GM15510 (cell line): Measurements from ENCODE around the gene GNAO1.

Source experiments
- POLR2A ChIP-seq: IDR thresholded peaks from 3 replicates; pipeline ENCODE4 v1.6.1; 2011; ENCODE audit warnings: borderline replicate concordance; ENCODE audit not compliant: insufficient read length; ENCODE audit errors: extremely low read depth

GNAO1 gene

GRCh38 chr16:56298948-56299596 is 107.8 kb downstream of the GNAO1 start:
- TF ChIP-seq POLR2A = no peak

DNA sequence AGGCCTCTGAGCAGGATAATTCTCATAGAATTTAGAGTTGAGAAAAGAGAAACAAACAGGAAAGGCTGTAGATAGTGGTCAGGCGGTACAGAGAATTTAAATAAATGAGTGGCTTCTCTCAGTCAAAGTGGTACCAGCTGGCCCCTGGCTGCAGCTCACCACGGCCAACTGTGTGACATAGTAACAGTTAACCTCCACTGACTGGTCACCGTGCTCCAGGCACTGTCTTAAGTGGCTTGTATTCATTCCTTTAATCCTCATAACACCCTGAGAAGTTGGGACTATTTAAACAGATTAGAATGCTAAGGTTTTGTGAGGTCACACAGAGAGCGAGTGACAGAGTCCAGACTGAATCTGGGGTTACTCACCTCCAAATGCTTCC is 108.9 kb downstream of the GNAO1 start:
- TF ChIP-seq POLR2A = no peak

DNA sequence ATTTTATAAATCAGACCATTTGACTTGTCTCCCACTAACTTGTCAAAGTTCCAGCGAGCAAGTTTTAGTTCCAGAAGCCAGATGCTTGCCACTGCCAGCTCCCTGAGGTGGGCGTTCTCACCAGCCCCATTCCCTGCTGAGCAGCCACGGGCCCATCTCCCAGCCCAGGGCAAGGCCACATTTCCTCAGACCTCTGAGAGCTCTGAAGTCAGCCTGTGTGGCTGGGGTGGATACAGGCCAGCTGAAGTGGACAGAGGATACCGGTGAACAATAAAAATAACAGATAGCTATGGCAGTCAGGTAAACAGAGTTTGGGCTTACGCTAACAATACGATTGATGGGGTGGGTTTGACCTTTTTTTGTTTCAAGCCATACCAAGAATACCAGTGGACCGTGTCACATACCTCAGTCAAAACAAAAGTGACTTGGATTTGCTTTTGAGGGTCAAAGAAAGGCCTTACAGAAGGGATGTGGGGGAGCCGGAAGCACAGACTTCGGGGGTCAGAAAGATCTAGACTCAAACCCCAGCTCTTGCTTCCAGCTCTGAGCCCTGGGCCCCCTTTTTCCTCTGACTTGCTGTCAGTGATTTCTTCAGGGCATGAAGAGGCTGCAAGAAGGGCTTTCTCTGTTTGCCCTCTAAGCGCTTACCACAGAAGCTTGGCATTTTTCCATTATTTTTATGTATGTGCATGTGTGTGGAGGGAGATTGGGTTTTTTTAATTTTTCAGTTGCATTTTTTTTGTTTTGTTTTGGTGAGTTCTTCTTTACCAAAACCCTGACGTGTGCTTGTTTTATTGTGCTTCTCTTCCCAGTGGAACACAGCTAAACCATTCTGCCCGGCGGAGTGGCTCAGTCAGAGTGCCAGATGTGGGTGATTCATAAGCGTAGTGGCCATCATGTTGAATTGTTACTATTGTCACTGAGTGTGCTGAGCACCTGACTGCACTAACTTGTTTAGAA is 109.9 kb downstream of the GNAO1 start:
- TF ChIP-seq POLR2A = no peak

- no peak for TF ChIP-seq POLR2A
Observed at GRCh38 chr16:56302506-56302905, 111.2 kb downstream of the GNAO1 start.

GRCh38 chr16:56303066-56303715 is 111.9 kb downstream of the GNAO1 start:
- TF ChIP-seq POLR2A = no peak

GRCh38 chr16:56303880-56304279 is 112.6 kb downstream of the GNAO1 start:
- no peak for TF ChIP-seq POLR2A

GRCh38 chr16:56305956-56306565 is 114.8 kb downstream of the GNAO1 start:
- no peak for TF ChIP-seq POLR2A

GRCh38 chr16:56306690-56307533 is 115.6 kb downstream of the GNAO1 start:
- TF ChIP-seq POLR2A = no peak

DNA sequence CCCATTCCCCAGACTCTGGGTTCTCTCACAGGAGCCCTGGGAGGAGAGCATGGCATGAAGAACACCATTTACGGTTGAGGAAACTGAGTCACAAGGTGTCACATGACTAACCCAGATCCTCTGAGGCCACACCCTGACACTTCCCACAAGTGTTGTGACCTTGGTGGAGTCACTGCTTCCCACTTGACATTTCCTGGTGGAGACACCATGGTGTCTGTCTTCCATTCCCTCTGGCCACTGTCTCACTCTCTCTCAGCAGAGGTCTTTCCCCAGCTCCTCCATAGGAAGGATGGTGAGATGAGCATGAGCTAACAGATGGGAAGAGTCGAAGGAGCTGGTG is 116.2 kb downstream of the GNAO1 start:
- no peak for TF ChIP-seq POLR2A

GRCh38 chr16:56309008-56309407 is 117.7 kb downstream of the GNAO1 start:
- no peak for TF ChIP-seq POLR2A

- no peak for TF ChIP-seq POLR2A
Observed at GRCh38 chr16:56310690-56311089, 119.4 kb downstream of the GNAO1 start.

- TF ChIP-seq POLR2A = no peak
Observed at GRCh38 chr16:56311208-56312027, 120.1 kb downstream of the GNAO1 start.

DNA sequence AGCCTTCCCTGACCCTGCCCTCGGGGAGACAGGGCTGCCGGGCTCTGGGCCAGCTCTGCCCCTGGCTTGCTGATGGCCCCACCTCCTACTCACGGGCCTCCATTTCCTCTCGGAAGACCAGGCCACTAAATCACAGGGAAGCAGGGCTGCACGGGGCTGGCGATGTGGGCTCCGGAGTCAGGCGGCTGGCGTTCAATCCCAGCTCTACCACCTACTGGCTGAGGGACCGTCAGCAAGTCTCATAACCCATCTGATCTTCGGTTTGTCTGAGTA is 120.7 kb downstream of the GNAO1 start:
- TF ChIP-seq POLR2A = no peak

DNA sequence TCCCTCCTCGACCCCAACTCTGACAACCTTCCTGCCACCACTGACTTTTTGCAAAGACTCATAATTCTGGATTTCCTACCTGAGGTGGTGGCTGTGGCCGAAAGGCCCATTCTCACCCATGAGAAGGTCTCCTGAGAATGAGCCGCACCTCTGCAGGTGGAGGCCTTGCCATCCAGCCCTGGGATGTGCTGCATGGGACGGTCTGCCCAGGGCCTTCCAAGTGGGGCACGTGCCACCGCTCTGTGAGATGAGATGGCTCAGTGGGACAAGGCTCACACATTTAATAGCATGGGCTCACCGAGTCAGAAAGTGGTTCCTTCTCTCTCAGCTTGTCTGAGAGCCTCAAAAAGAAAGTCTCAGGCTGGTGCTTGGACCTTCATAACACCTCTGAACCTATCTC is 121.3 kb downstream of the GNAO1 start:
- no peak for TF ChIP-seq POLR2A
